Measurements from ENCODE around the gene C11orf98.
"Not testable (repeated sequence)": the region's sequence is repeated elsewhere in the genome, so short reads cannot be mapped to it uniquely, and the experiment has no call there.

DNA sequence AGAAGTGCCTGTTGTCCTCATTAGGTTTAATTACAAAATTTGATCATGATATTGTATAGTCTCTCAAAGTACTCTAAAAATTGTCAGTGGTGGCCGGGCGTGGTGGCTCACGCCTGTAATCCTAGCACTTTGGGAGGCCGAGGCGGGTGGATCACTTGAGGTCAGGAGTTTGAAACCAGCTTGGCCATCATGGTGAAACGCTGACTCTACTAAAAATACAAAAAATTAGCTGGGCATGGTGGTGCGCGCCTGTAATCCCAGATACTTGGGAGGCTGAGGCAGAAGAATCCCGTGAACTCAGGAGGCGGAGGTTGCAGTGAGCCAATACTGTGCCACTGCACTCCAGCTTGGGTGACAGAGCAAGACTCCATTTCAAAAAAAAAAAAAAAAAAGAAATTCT is 10.4 kb upstream of the C11orf98 start:
- not testable (repeated sequence) for TF ChIP-seq POLR2AphosphoS5, POLR2A (IDR thresholded peaks at IDR 0.05)
- TF ChIP-seq, protein P1, sequence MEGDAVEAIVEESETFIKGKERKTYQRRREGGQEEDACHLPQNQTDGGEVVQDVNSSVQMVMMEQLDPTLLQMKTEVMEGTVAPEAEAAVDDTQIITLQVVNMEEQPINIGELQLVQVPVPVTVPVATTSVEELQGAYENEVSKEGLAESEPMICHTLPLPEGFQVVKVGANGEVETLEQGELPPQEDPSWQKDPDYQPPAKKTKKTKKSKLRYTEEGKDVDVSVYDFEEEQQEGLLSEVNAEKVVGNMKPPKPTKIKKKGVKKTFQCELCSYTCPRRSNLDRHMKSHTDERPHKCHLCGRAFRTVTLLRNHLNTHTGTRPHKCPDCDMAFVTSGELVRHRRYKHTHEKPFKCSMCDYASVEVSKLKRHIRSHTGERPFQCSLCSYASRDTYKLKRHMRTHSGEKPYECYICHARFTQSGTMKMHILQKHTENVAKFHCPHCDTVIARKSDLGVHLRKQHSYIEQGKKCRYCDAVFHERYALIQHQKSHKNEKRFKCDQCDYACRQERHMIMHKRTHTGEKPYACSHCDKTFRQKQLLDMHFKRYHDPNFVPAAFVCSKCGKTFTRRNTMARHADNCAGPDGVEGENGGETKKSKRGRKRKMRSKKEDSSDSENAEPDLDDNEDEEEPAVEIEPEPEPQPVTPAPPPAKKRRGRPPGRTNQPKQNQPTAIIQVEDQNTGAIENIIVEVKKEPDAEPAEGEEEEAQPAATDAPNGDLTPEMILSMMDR (IDR thresholded peaks at IDR 0.05) = not testable (repeated sequence)
